Muscle layer of colon (tissue), 2 donors: ENCODE results near the gene RYR3.

Source experiments
- H3K27ac ChIP-seq: one replicate; pipeline ENCODE4 v1.7.0; 2013; ENCODE audit warnings: low read depth, mild to moderate bottlenecking, low read length, moderate library complexity
- H3K27me3 ChIP-seq, 2 donors: one replicate each; pipeline ENCODE4 v1.7.0; 2013; ENCODE audit warnings: low read length in 2 of 2, mild to moderate bottlenecking in 2 of 2; ENCODE audit not compliant: insufficient read depth in 2 of 2, control insufficient read depth in 1 of 2
- H3K36me3 ChIP-seq: one replicate; pipeline ENCODE4 v1.7.0; 2013; ENCODE audit warnings: mild to moderate bottlenecking, low read length; ENCODE audit not compliant: insufficient read depth
- H3K4me1 ChIP-seq: one replicate; pipeline ENCODE4 v1.7.0; 2013; ENCODE audit warnings: mild to moderate bottlenecking, low read length; ENCODE audit not compliant: insufficient read depth
- H3K4me3 ChIP-seq, 2 donors: one replicate each; pipeline ENCODE4 v1.7.0; 2013; ENCODE audit warnings: low read length in 2 of 2, low read depth in 1 of 2, mild to moderate bottlenecking in 1 of 2, moderate library complexity in 1 of 2
- H3K9ac ChIP-seq: one replicate; pipeline ENCODE4 v1.7.0; 2013; ENCODE audit warnings: low read length
- H3K9me3 ChIP-seq: one replicate; pipeline ENCODE4 v1.7.0; 2013; ENCODE audit warnings: mild to moderate bottlenecking, low read length
- donor health status: abdominal sarcoma.
- donor health status: Adenocarcinoma of cecum.

Gene RYR3

GRCh38 chr15:33656168-33656567, 345.4 kb downstream of the RYR3 start:
- H3K4me3 ChIP-seq: no peak overlapping the region
- no peaks in the 10 kb centered on the region for H3K9me3 ChIP-seq
- H3K27me3 ChIP-seq: no peaks in the 10 kb centered on the region
- H3K27ac ChIP-seq: no peak overlapping the region
- no peaks in the 10 kb centered on the region for H3K36me3 ChIP-seq
- H3K4me1 ChIP-seq: no peaks in the 10 kb centered on the region
- H3K9ac ChIP-seq: no peak overlapping the region

DNA sequence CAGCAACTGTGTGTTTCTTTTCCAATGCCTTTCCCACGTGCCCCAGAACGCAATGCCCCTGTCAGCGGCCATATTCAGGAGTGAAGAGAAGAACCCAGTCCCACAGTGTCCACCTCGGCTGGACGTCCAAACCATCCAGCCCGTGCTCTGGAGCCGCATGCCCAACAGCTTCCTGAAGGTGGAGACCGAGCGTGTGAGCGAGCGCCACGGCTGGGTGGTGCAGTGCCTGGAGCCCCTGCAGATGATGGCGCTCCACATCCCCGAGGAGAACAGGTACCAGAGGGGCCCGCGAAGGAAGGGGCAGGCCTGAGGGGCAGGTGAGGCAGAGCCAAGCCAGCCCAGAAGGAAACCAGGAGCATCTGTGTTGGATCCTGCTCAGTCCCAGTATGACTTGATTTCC, 349.4 kb downstream of the RYR3 start:
- H3K9me3 ChIP-seq: no peaks in the 10 kb centered on the region
- no peaks in the 10 kb centered on the region for H3K27me3 ChIP-seq
- peaks cover 8% of the 10 kb centered on the region for H3K36me3 ChIP-seq

DNA sequence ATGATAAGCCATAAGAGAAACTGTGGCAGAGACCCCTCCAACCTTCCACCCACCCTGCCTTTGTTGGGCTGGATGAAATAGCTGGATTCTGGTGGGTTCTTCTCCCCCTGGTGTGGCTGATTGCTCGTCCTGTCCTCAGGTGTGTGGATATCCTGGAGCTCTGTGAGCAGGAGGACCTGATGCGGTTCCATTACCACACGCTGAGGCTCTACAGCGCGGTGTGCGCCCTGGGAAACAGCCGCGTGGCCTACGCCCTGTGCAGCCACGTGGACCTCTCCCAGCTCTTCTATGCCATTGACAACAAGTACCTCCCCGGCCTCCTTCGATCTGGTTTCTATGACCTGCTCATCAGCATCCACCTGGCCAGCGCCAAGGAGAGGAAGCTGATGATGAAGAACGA, 351.2 kb downstream of the RYR3 start:
- Histone ChIP-seq H3K27me3 (no peaks in the 10 kb centered on the region), H3K27ac (no peak overlapping the region)

More for the DNA sequence above, 349.4 kb downstream of the RYR3 start:
- Histone ChIP-seq H3K27ac (no peak overlapping the region), H3K4me1 (no peaks in the 10 kb centered on the region), H3K9ac (no peak overlapping the region), H3K4me3 (no peak overlapping the region)

GRCh38 chr15:33664947-33665346, 354.2 kb downstream of the RYR3 start:
- H3K27me3 ChIP-seq: no peaks in the 10 kb centered on the region
- H3K9me3 ChIP-seq: no peaks in the 10 kb centered on the region
- H3K4me3 ChIP-seq: no peak overlapping the region

More for the DNA sequence above, 351.2 kb downstream of the RYR3 start:
- Histone ChIP-seq H3K36me3 (peaks cover 8% of the 10 kb centered on the region), H3K9ac (no peak overlapping the region), H3K4me3 (no peak overlapping the region), H3K9me3 (no peaks in the 10 kb centered on the region), H3K4me1 (no peaks in the 10 kb centered on the region)

GRCh38 chr15:33670567-33670966, 359.8 kb downstream of the RYR3 start:
- H3K4me3 ChIP-seq: no peak overlapping the region
- H3K36me3 ChIP-seq: no peaks in the 10 kb centered on the region
- no peak overlapping the region for H3K27ac ChIP-seq
- H3K4me1 ChIP-seq: no peaks in the 10 kb centered on the region
- H3K9ac ChIP-seq: no peak overlapping the region
- H3K9me3 ChIP-seq: no peaks in the 10 kb centered on the region
- no peaks in the 10 kb centered on the region for H3K27me3 ChIP-seq

More at GRCh38 chr15:33664947-33665346, 354.2 kb downstream of the RYR3 start:
- no peak overlapping the region for H3K9ac ChIP-seq
- no peaks in the 10 kb centered on the region for H3K4me1 ChIP-seq
- H3K27ac ChIP-seq: no peak overlapping the region
- H3K36me3 ChIP-seq: peaks cover 8% of the 10 kb centered on the region

DNA sequence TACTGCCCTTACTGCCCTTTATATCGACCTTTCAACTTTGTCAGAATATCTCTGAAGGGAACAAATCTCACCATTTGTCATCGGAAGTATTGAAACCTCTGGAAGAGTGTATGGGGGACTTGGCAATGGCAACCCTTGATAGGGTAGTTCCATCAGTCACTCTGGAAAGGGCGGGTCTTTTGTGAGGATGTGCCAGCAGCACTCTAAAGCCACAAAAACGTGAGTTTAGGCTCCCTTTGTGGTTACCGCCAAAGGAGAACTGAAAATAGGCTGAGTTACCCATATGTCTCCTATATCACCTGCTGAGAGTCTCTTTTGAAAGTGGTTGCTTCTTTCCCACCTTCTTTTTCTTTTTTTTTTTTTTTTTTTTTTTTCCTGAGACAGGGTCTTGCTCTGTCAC, 360.7 kb downstream of the RYR3 start:
- Histone ChIP-seq H3K4me3 (no peak overlapping the region), H3K36me3 (no peaks in the 10 kb centered on the region), H3K9ac (no peak overlapping the region), H3K27me3 (no peaks in the 10 kb centered on the region), H3K9me3 (no peaks in the 10 kb centered on the region), H3K4me1 (no peaks in the 10 kb centered on the region), H3K27ac (no peak overlapping the region)

DNA sequence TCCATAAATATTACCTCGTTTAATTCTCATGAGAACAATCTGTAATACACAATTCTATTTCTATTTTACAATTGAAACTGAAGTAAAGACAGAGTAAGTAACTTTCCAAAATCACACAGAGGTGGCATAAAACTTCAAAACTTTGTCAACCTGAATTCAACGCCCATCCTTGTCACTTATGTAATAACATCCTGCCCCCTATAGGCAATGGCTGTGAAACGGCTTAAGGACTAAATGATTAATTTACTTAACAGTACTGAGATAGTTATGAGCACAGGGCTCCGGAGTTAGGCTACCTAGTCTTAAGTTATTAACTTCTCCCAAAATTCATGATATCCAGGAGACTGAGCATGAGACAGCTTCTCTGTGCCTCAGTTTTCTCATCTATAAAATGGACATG, 364.5 kb downstream of the RYR3 start:
- no peak overlapping the region for H3K4me3 ChIP-seq
- H3K27me3 ChIP-seq: no peaks in the 10 kb centered on the region
- no peak overlapping the region for H3K27ac ChIP-seq
- no peak overlapping the region for H3K9ac ChIP-seq
- no peaks in the 10 kb centered on the region for H3K9me3 ChIP-seq
- no peaks in the 10 kb centered on the region for H3K4me1 ChIP-seq
- H3K36me3 ChIP-seq: no peaks in the 10 kb centered on the region

- H3K9me3 ChIP-seq: no peaks in the 10 kb centered on the region
- no peak overlapping the region for H3K9ac ChIP-seq
- H3K4me1 ChIP-seq: no peaks in the 10 kb centered on the region
- H3K36me3 ChIP-seq: no peaks in the 10 kb centered on the region
- no peaks in the 10 kb centered on the region for H3K27me3 ChIP-seq
- H3K4me3 ChIP-seq: no peak overlapping the region
- no peak overlapping the region for H3K27ac ChIP-seq
Measured at GRCh38 chr15:33677238-33677830, 366.6 kb downstream of the RYR3 start.

- Histone ChIP-seq H3K27ac (no peak overlapping the region), H3K4me1 (no peaks in the 10 kb centered on the region), H3K9me3 (no peaks in the 10 kb centered on the region), H3K27me3 (no peaks in the 10 kb centered on the region), H3K4me3 (no peak overlapping the region), H3K9ac (no peak overlapping the region), H3K36me3 (no peaks in the 10 kb centered on the region)
Measured at GRCh38 chr15:33678176-33678575, 367.4 kb downstream of the RYR3 start.

DNA sequence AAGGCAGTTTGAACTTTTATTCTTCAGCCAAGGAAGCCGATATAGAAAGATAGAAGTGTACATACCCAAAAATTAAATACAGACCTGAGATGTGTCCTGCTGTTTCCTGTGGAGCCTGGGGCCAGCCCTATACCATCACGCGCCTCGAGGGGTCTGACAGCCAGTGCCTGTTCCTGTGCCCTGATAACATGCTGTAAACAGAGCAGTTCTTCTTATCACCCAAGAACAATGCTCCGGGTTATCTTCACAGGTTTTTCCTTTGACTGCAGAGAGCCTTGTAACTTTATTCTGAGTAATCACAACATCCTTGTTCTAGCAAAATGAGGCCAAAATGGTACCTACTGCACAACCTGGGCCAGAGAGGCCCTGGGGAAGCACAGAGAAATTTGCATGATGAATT, 367.8 kb downstream of the RYR3 start:
- Histone ChIP-seq H3K9me3 (no peaks in the 10 kb centered on the region), H3K36me3 (no peaks in the 10 kb centered on the region), H3K9ac (no peak overlapping the region), H3K27me3 (no peaks in the 10 kb centered on the region), H3K4me1 (no peaks in the 10 kb centered on the region), H3K4me3 (no peak overlapping the region), H3K27ac (no peak overlapping the region)

- no peak overlapping the region for H3K27ac ChIP-seq
- H3K9me3 ChIP-seq: no peaks in the 10 kb centered on the region
- H3K9ac ChIP-seq: no peak overlapping the region
- H3K36me3 ChIP-seq: no peaks in the 10 kb centered on the region
- H3K27me3 ChIP-seq: no peaks in the 10 kb centered on the region
- no peak overlapping the region for H3K4me3 ChIP-seq
- H3K4me1 ChIP-seq: no peaks in the 10 kb centered on the region
Measured at GRCh38 chr15:33679061-33679460, 368.3 kb downstream of the RYR3 start.

GRCh38 chr15:33680336-33680735, 369.6 kb downstream of the RYR3 start:
- Histone ChIP-seq H3K27me3 (no peaks in the 10 kb centered on the region), H3K36me3 (no peaks in the 10 kb centered on the region), H3K4me1 (no peaks in the 10 kb centered on the region), H3K4me3 (no peak overlapping the region), H3K9me3 (no peaks in the 10 kb centered on the region), H3K9ac (no peak overlapping the region), H3K27ac (no peak overlapping the region)
